GM19463 (cell line): Measurements from ENCODE around the gene FERMT3.

Experiments used
- ATAC-seq: cut with Tn5 transposase; IDR thresholded peaks from one replicate; pipeline ENCODE4 v1.9.1; 2021; ENCODE audit warnings: mild to moderate bottlenecking, moderate library complexity; ENCODE audit not compliant: unreplicated experiment

The FERMT3 gene

GRCh38 chr11:64262271-64263002 is 55.9 kb downstream of the FERMT3 start:
- ATAC-seq = no peak

GRCh38 chr11:64263021-64263946 is 56.8 kb downstream of the FERMT3 start:
- no peak for ATAC-seq

GRCh38 chr11:64263947-64264317 is 57.4 kb downstream of the FERMT3 start:
- ATAC-seq = no peak

GRCh38 chr11:64264371-64264852 is 57.9 kb downstream of the FERMT3 start:
- ATAC-seq = no peak

- no peak for ATAC-seq
Observed at GRCh38 chr11:64265176-64266160, 58.9 kb downstream of the FERMT3 start.

GRCh38 chr11:64266339-64266738 is 59.8 kb downstream of the FERMT3 start:
- ATAC-seq = no peak

GRCh38 chr11:64267207-64267945 is 60.9 kb downstream of the FERMT3 start:
- no peak for ATAC-seq

GRCh38 chr11:64268025-64268892 is 61.7 kb downstream of the FERMT3 start:
- no peak for ATAC-seq

- no peak for ATAC-seq
Observed at GRCh38 chr11:64268893-64269539, 62.5 kb downstream of the FERMT3 start.

- ATAC-seq = peak; percentile 70
Observed at GRCh38 chr11:64269540-64270220, 63.2 kb downstream of the FERMT3 start.
